Stimulated activated CD4-positive, alpha-beta T cell treated with anti-CD3 and anti-CD28 coated beads, Interleukin-1b, Interleukin-23, amount 100 ng/mL, for 24 hours (primary cell): Measurements from ENCODE around the gene PACS1.
"Not testable (repeated sequence)": the region's sequence is repeated elsewhere in the genome, so short reads cannot be mapped to it uniquely, and the experiment has no call there.

Source experiments
- DNase-seq, 4 experiments: peaks; one replicate each; pipeline ENCODE4 v3.0.0-alpha.2; 2020; ENCODE audit warnings: low read depth in 4 of 4, low spot score in 1 of 4

PACS1 gene

GRCh38 chr11:66069715-66070603, at the start of gene PACS1:
Gene PACS1 (plus strand): TSS chr11:66070272. CDS start chr11:66070487, 215 bp downstream.
- peak in 3 of 4 experiments; percentile 38 to 71 (median 57) for DNase-seq

- no peak for DNase-seq
Measured at GRCh38 chr11:66020618-66021357, 49.3 kb upstream of the PACS1 start.

- peak; percentile 66 to 84 (median 72) for DNase-seq
Measured at GRCh38 chr11:66022401-66023185, 47.5 kb upstream of the PACS1 start.

- DNase-seq, result not testable (repeated sequence)
Measured at GRCh38 chr11:66023186-66023440, 47.0 kb upstream of the PACS1 start.

- DNase-seq, result no peak
Measured at GRCh38 chr11:66026017-66026529, 44.0 kb upstream of the PACS1 start, which contains the start of gene CATSPER1. Gene CATSPER1 (minus strand): TSS chr11:66026479. CDS start chr11:66026379, 100 bp downstream.

GRCh38 chr11:66032957-66033735, 36.9 kb upstream of the PACS1 start:
- DNase-seq, result no peak

GRCh38 chr11:66035653-66036333, 34.3 kb upstream of the PACS1 start:
- no peak for DNase-seq

- DNase-seq, result no peak
Measured at GRCh38 chr11:66036334-66036710, 33.8 kb upstream of the PACS1 start.

GRCh38 chr11:66037327-66037726, 32.7 kb upstream of the PACS1 start:
- no peak for DNase-seq

GRCh38 chr11:66039765-66040164, 30.3 kb upstream of the PACS1 start:
- DNase-seq, result no peak

GRCh38 chr11:66042227-66042995, 27.7 kb upstream of the PACS1 start:
- DNase-seq, result no peak

- DNase-seq, result no peak
Measured at GRCh38 chr11:66042996-66043906, 26.8 kb upstream of the PACS1 start.

GRCh38 chr11:66044757-66045156, 25.3 kb upstream of the PACS1 start:
- DNase-seq, result no peak

GRCh38 chr11:66045177-66045639, 24.9 kb upstream of the PACS1 start:
- DNase-seq, result peak; percentile 72 to 91 (median 82)

- DNase-seq, result no peak
Measured at GRCh38 chr11:66046901-66047300, 23.2 kb upstream of the PACS1 start.

GRCh38 chr11:66047541-66048365, 22.3 kb upstream of the PACS1 start:
- no peak for DNase-seq
